Measurements from ENCODE around the gene AGPAT4. TPM values are rescaled to one million over a fixed set of nuclear protein-coding genes. Genes with fewer than 3 reads are reported as not detected.
"Not testable (repeated sequence)": the region's sequence is repeated elsewhere in the genome, so short reads cannot be mapped to it uniquely, and the experiment has no call there.

AGPAT4 gene, protein sequence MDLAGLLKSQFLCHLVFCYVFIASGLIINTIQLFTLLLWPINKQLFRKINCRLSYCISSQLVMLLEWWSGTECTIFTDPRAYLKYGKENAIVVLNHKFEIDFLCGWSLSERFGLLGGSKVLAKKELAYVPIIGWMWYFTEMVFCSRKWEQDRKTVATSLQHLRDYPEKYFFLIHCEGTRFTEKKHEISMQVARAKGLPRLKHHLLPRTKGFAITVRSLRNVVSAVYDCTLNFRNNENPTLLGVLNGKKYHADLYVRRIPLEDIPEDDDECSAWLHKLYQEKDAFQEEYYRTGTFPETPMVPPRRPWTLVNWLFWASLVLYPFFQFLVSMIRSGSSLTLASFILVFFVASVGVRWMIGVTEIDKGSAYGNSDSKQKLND
- total RNA-seq: 1 to 10 TPM; 3.6 to 9.2 TPM

GRCh38 chr6:161273752-161274487 lies at the start of gene AGPAT4:
Gene AGPAT4, minus strand, starts transcription at chr6:161274061. Its CDS starts 41,848 bp downstream, at chr6:161232213.
- peak; percentile 82 for DNase-seq
- H3K27me3 ChIP-seq: no peaks in the 10 kb centered on the region
- peak within 1 kb of the TSS; percentile 33 for H3K27ac ChIP-seq
- no peak for TF ChIP-seq CTCF (IDR thresholded peaks at IDR 0.05)
- no peaks in the 10 kb centered on the region for H3K36me3 ChIP-seq
- intact Hi-C loops (cut with DNase I): loop anchor here (10.0 kb wide), 1 partner anchor 279 kb away; the partner anchor contains the start of gene MAP3K4
- peak within 1 kb of the TSS; percentile 19 to 56 for H3K9ac ChIP-seq (ENCODE audit: low read depth in 2 of 2, low read length in 2 of 2)
- no peaks in the 10 kb centered on the region for H3K4me1 ChIP-seq
- H3K4me3 ChIP-seq: peak within 1 kb of the TSS; percentile 45
- H3K9me3 ChIP-seq: no peaks in the 10 kb centered on the region

DNA sequence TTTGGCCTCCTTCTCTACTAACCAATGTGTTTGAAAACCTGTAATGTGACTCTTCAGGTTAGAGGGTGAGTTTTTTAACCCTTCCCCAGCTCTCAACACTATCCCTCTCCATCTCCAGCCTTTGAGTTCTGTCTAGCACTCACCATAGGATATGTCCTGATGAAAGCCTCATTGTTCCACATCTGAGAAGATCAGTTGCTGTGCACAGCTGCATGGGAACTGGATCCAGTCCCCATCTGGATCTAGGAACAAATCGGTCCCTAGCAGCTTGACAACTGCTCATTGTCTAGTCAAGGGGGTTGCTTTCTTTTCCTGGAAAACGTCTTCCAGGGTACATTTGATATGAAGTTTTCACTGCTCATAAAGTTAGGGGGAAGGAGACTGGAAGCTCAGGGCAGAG lies 45.4 kb upstream of the AGPAT4 start:
- Histone ChIP-seq H3K9ac (ENCODE audit: low read depth in 2 of 2, low read length in 2 of 2) (no peak overlapping the region), H3K4me1 (no peaks in the 10 kb centered on the region), H3K36me3 (no peaks in the 10 kb centered on the region), H3K4me3 (no peak overlapping the region), H3K27ac (no peak overlapping the region), H3K9me3 (no peaks in the 10 kb centered on the region), H3K27me3 (no peaks in the 10 kb centered on the region)
- TF ChIP-seq CTCF (IDR thresholded peaks at IDR 0.05): no peak
- no peak for DNase-seq
- intact Hi-C loops (cut with DNase I): no loop called here

- H3K9me3 ChIP-seq: no peaks in the 10 kb centered on the region
- no peak overlapping the region for H3K27ac ChIP-seq
- H3K9ac ChIP-seq (ENCODE audit: low read depth in 2 of 2, low read length in 2 of 2): no peak overlapping the region
- no peak for TF ChIP-seq CTCF (IDR thresholded peaks at IDR 0.05)
- no peak overlapping the region for H3K4me3 ChIP-seq
- DNase-seq: no peak
- intact Hi-C loops (cut with DNase I): no loop called here
- no peaks in the 10 kb centered on the region for H3K4me1 ChIP-seq
- H3K36me3 ChIP-seq: no peaks in the 10 kb centered on the region
- H3K27me3 ChIP-seq: no peaks in the 10 kb centered on the region
Measured at GRCh38 chr6:161318456-161318855, 44.6 kb upstream of the AGPAT4 start.

- H3K9me3 ChIP-seq: no peaks in the 10 kb centered on the region
- no peak for DNase-seq
- intact Hi-C loops (cut with DNase I): no loop called here
- no peak overlapping the region for H3K9ac ChIP-seq (ENCODE audit: low read depth in 2 of 2, low read length in 2 of 2)
- no peaks in the 10 kb centered on the region for H3K36me3 ChIP-seq
- H3K4me3 ChIP-seq: no peak overlapping the region
- no peak overlapping the region for H3K27ac ChIP-seq
- no peak for TF ChIP-seq CTCF (IDR thresholded peaks at IDR 0.05)
- H3K4me1 ChIP-seq: no peaks in the 10 kb centered on the region
- no peaks in the 10 kb centered on the region for H3K27me3 ChIP-seq
Measured at GRCh38 chr6:161316531-161316930, 42.7 kb upstream of the AGPAT4 start.

- DNase-seq, H3K27ac ChIP-seq: not testable (repeated sequence)
Measured at GRCh38 chr6:161315246-161315917, 41.5 kb upstream of the AGPAT4 start.

GRCh38 chr6:161314541-161315245 lies 40.8 kb upstream of the AGPAT4 start:
- H3K9me3 ChIP-seq; H3K4me3 ChIP-seq; H3K4me1 ChIP-seq; DNase-seq; H3K27me3 ChIP-seq; H3K9ac ChIP-seq (ENCODE audit: low read depth in 2 of 2, low read length in 2 of 2); H3K36me3 ChIP-seq; intact Hi-C loops (cut with DNase I); H3K27ac ChIP-seq: not testable (repeated sequence)

More at GRCh38 chr6:161315246-161315917, 41.5 kb upstream of the AGPAT4 start:
- intact Hi-C loops (cut with DNase I); H3K4me1 ChIP-seq; H3K27me3 ChIP-seq; H3K9ac ChIP-seq (ENCODE audit: low read depth in 2 of 2, low read length in 2 of 2); H3K36me3 ChIP-seq; H3K9me3 ChIP-seq; H3K4me3 ChIP-seq: not testable (repeated sequence)
